Stomach (tissue), 9 donors: ENCODE data around the gene TTLL8. TPM values are rescaled to one million over a fixed set of nuclear protein-coding genes. Genes with fewer than 3 reads are reported as not detected.

ENCODE experiments used
- DNase-seq, 2 donors: peaks; one replicate each; pipeline versions ENCODE4 v3.0.0 to v3.0.0-alpha.2; 2013 to 2019
- H3K27ac ChIP-seq, 5 donors: fragments of 200-600 bp in 4 of 5; sonication (generic) in 4 of 5; one replicate each; pipeline ENCODE4 v1.5.1; 2013 to 2019; ENCODE audit warnings: mild to moderate bottlenecking in 1 of 5, moderate library complexity in 1 of 5
- H3K27me3 ChIP-seq, 3 donors: fragments of 200-600 bp; sonication (generic); one replicate each; pipeline ENCODE4 v1.5.1; 2017 to 2019; ENCODE audit warnings: mixed run types in 1 of 3
- H3K36me3 ChIP-seq, 4 donors: fragments of 200-600 bp; sonication (generic); 1 replicate in 3 of 4; 2 replicates in 1 of 4; pipeline ENCODE4 v1.5.1; 2016 to 2019
- H3K4me1 ChIP-seq, 4 donors: fragments of 200-600 bp; sonication (generic); one replicate each; pipeline ENCODE4 v1.5.1; 2016 to 2019
- H3K4me3 ChIP-seq, 4 donors: fragments of 200-600 bp; sonication (generic) in 3 of 4; one replicate each; pipeline ENCODE4 v1.5.1; 2016 to 2019; ENCODE audit warnings: mild to moderate bottlenecking in 1 of 4
- H3K9me3 ChIP-seq, 4 donors: fragments of 200-600 bp; sonication (generic); one replicate each; pipeline ENCODE4 v1.5.1; 2016 to 2019
- EP300 ChIP-seq: sonication (generic); formaldehyde crosslinking; IDR thresholded peaks from one replicate; pipeline ENCODE4 v1.6.1; 2017; ENCODE audit warnings: antibody characterized with exemption
- POLR2A ChIP-seq, 4 donors: fragments of 450-650 bp; IDR thresholded peaks; one replicate each; pipeline ENCODE4 v1.6.1; 2016; ENCODE audit warnings: antibody characterized with exemption in 4 of 4, control low read depth in 2 of 4, mild to moderate bottlenecking in 1 of 4, moderate library complexity in 1 of 4
- POLR2AphosphoS5 ChIP-seq, 3 donors: sonication (generic); formaldehyde crosslinking; IDR thresholded peaks; one replicate each; pipeline ENCODE4 v1.6.1; 2016; ENCODE audit warnings: antibody characterized with exemption in 3 of 3
- WGBS, 5 donors: extraction: QIAGEN DNeasy Blood & Tissue Kit in 3 of 5; methylation state at CpG; one replicate each; pipeline versions ENCODE4 v1.1.5 to v1.1.7; 2013 to 2018; 5-methylcytosine and 5-hydroxymethylcytosine counted together
- intact Hi-C: fragments of 100-400 bp; cut with DNase I; formaldehyde crosslinking; loops from one replicate; pipeline ENCODE4 v1.15.1; 2023; ENCODE audit warnings: low total_unique reads
- polyA plus RNA-seq, 3 donors: library from polyadenylated mRNA; stranded (reverse); fragments of 200-250 nt; gene quantifications; one replicate each; pipeline ENCODE4 v1.2.3, GENCODE V29; 2013
- total RNA-seq, 5 donors: library from RNA; depleted of rRNA; stranded (reverse); fragments of >200 nt; gene quantifications; one replicate each; pipeline versions ENCODE4 v1.1.0 to v1.2.3, GENCODE V29; 2014 to 2016
- TF ChIP-seq, protein P1 (sequence below), 7 experiments: fragments of 450-650 bp in 4 of 7; fragments of 200-600 bp in 3 of 7; sonication (generic) in 3 of 7; IDR thresholded peaks; one replicate each; pipeline ENCODE4 v1.5.1; 2016 to 2019; ENCODE audit warnings: antibody characterized with exemption in 7 of 7, control low read depth in 2 of 7, mild to moderate bottlenecking in 1 of 7
- donor health status: healthy with polysubstance abuse.
- donor health status: Bipolar disorder and iron deficiency.
- donor health status: healthy.

Gene TTLL8
- total and polyA plus RNA-seq, 8 donors, result not detected

- DNase-seq, result no peak
- no peak for TF ChIP-seq EP300
- no peak for TF ChIP-seq POLR2AphosphoS5 (IDR thresholded peaks at IDR 0.05)
- TF ChIP-seq, protein P1, sequence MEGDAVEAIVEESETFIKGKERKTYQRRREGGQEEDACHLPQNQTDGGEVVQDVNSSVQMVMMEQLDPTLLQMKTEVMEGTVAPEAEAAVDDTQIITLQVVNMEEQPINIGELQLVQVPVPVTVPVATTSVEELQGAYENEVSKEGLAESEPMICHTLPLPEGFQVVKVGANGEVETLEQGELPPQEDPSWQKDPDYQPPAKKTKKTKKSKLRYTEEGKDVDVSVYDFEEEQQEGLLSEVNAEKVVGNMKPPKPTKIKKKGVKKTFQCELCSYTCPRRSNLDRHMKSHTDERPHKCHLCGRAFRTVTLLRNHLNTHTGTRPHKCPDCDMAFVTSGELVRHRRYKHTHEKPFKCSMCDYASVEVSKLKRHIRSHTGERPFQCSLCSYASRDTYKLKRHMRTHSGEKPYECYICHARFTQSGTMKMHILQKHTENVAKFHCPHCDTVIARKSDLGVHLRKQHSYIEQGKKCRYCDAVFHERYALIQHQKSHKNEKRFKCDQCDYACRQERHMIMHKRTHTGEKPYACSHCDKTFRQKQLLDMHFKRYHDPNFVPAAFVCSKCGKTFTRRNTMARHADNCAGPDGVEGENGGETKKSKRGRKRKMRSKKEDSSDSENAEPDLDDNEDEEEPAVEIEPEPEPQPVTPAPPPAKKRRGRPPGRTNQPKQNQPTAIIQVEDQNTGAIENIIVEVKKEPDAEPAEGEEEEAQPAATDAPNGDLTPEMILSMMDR (IDR thresholded peaks at IDR 0.05), result no peak
- TF ChIP-seq POLR2A (IDR thresholded peaks at IDR 0.05), result no peak
- Histone ChIP-seq H3K4me1 (peaks cover 0 to 4% (median 1%) of the 10 kb centered on the region in 4 donors), H3K27me3 (peaks cover 0 to 67% (median 39%) of the 10 kb centered on the region in 3 donors), H3K9me3 (peaks cover 0 to 6% (median 3%) of the 10 kb centered on the region in 4 donors), H3K4me3 (no peak overlapping the region), H3K36me3 (no peaks in the 10 kb centered on the region), H3K27ac (no peak overlapping the region)
- intact Hi-C loops, result no loop called here
- WGBS, 5 donors, result 74 to 88% (median 77%) methylated on average over 12 to 16 of the region's 16 CpGs
Observed at GRCh38 chr22:50084614-50085021, 26.5 kb upstream of the TTLL8 start.

GRCh38 chr22:50084080-50084477 is 26.0 kb upstream of the TTLL8 start:
- no peak for DNase-seq
- H3K27me3 ChIP-seq, result peaks cover 0 to 62% (median 36%) of the 10 kb centered on the region in 3 donors
- TF ChIP-seq EP300 (no peak), POLR2AphosphoS5 (IDR thresholded peaks at IDR 0.05) (no peak), POLR2A (IDR thresholded peaks at IDR 0.05) (no peak)
- TF ChIP-seq, protein P1 (IDR thresholded peaks at IDR 0.05), result no peak
- no peaks in the 10 kb centered on the region for H3K36me3 ChIP-seq
- 40 to 75% (median 69%) methylated on average over 1 to 10 of the region's 10 CpGs for WGBS, 5 donors
- peaks cover 0 to 4% (median 0%) of the 10 kb centered on the region in 4 donors for H3K4me1 ChIP-seq
- H3K9me3 ChIP-seq, result peaks cover 0 to 6% (median 0%) of the 10 kb centered on the region in 4 donors
- intact Hi-C loops, result no loop called here
- no peak overlapping the region for H3K27ac ChIP-seq
- H3K4me3 ChIP-seq, result no peak overlapping the region

- DNase-seq, result peak in 1 of 2 donors; percentile 36
- Histone ChIP-seq H3K27me3 (peaks cover 0 to 58% (median 36%) of the 10 kb centered on the region in 3 donors), H3K9me3 (peaks cover 0 to 6% (median 0%) of the 10 kb centered on the region in 4 donors), H3K4me3 (no peak overlapping the region), H3K27ac (no peak overlapping the region), H3K4me1 (peaks cover 0 to 4% (median 0%) of the 10 kb centered on the region in 4 donors), H3K36me3 (no peaks in the 10 kb centered on the region)
- 64 to 76% (median 69%) methylated on average over 11 to 18 of the region's 18 CpGs for WGBS, 5 donors
- intact Hi-C loops, result no loop called here
- TF ChIP-seq EP300 (no peak), POLR2AphosphoS5 (IDR thresholded peaks at IDR 0.05) (no peak), POLR2A (IDR thresholded peaks at IDR 0.05) (no peak)
- TF ChIP-seq, protein P1 (IDR thresholded peaks at IDR 0.05), result no peak
Observed at GRCh38 chr22:50083462-50084079, 25.5 kb upstream of the TTLL8 start.

DNA sequence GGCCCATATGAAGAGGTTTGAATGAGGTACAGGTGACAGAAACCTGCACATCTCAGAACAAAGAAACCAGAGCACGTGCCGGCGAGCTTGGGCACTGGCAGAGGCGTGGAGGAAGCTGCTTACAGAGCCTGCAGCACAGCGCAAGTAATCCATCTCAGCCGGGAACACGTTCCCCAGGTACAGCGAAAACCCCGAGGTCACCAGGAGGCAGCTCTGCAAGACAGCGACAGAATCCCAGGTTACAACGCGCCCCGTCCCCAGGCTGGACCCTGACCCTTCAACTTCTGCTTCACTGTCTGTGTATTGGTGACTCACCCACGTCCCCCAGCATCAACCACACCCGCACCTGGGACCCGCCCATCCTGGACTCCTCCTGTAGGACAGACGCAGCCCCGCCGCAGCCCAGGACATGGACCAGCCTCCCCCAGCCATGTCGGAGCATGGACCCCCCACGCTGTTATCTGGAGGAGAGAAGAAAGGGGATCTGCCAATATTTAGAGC is 24.9 kb upstream of the TTLL8 start:
- no peaks in the 10 kb centered on the region for H3K36me3 ChIP-seq
- peaks cover 0 to 6% (median 0%) of the 10 kb centered on the region in 4 donors for H3K9me3 ChIP-seq
- peaks cover 0 to 57% (median 35%) of the 10 kb centered on the region in 3 donors for H3K27me3 ChIP-seq
- peak in 1 of 2 donors; percentile 49 for DNase-seq
- H3K27ac ChIP-seq, result no peak overlapping the region
- H3K4me1 ChIP-seq, result peaks cover 0 to 4% (median 0%) of the 10 kb centered on the region in 4 donors
- WGBS, 5 donors, result 41 to 60% (median 57%) methylated on average over 20 to 21 of the region's 21 CpGs
- TF ChIP-seq EP300, result no peak
- no peak for TF ChIP-seq POLR2A (IDR thresholded peaks at IDR 0.05)
- TF ChIP-seq POLR2AphosphoS5 (IDR thresholded peaks at IDR 0.05), result no peak
- TF ChIP-seq, protein P1 (IDR thresholded peaks at IDR 0.05), result no peak
- intact Hi-C loops, result no loop called here
- no peak overlapping the region for H3K4me3 ChIP-seq
